ENCODE data around the gene PNPLA2. TPM values are rescaled to one million over a fixed set of nuclear protein-coding genes. Genes with fewer than 3 reads are reported as not detected.

PNPLA2 gene
- total RNA-seq, 1 experiment from 2014 or later, result 93.6 TPM

GRCh38 chr11:843086-843734 lies 24.5 kb downstream of the PNPLA2 start:
- intact Hi-C loops (cut with micrococcal nuclease; ENCODE audit: unreplicated experiment), result loop anchor here (1.0 kb wide), 1 partner anchor 10 kb away; no protein-coding TSS in a partner anchor
- Histone ChIP-seq H3K36me3 (ENCODE audit: control insufficient read depth, insufficient read depth, low read length) (peaks cover 3% of the 10 kb centered on the region), H3K4me1 (peaks cover 30% of the 10 kb centered on the region), H3K4me3 (ENCODE audit: low read depth, low read length) (peak overlapping the region; percentile 68), H3K27me3 (replicated peaks; ENCODE audit: control insufficient read depth, insufficient read depth, low read length) (no peaks in the 10 kb centered on the region), H3K9me3 (no peaks in the 10 kb centered on the region)
- Mint-ChIP-seq H3K36me3 (ENCODE audit: insufficient read depth, unreplicated experiment) (peaks cover 52% of the 10 kb centered on the region), H3K4me1 (ENCODE audit: low read depth, unreplicated experiment) (peaks cover 18% of the 10 kb centered on the region), H3K9me3 (ENCODE audit: unreplicated experiment) (no peaks in the 10 kb centered on the region), H3K4me3 (ENCODE audit: unreplicated experiment) (peak overlapping the region; percentile 90), H3K27ac (ENCODE audit: unreplicated experiment) (peak overlapping the region; percentile 88), H3K27me3 (ENCODE audit: insufficient read depth, unreplicated experiment) (no peaks in the 10 kb centered on the region)
- ChIA-PET POLR2A (interaction anchor here (0.6 to 1.2 kb wide), 4 partner anchors 9 to 1145 kb away, joined by 3 to 12 read pairs (median 4); partner anchors contain the start of gene RPLP2), CTCF (interaction anchor here (0.6 to 1.5 kb wide), 3 partner anchors 9 to 24 kb away, joined by 3 to 4 read pairs (median 3); no protein-coding TSS in a partner anchor)
- no peak for TF ChIP-seq CTCF (IDR thresholded peaks at IDR 0.05; ENCODE audit: insufficient read depth in 1 of 2, low read depth in 1 of 2, low read length in 1 of 2, severe bottlenecking in 1 of 2, unreplicated experiment in 1 of 2)
- no peak for DNase-seq
- no TSS peak for BruUV-seq (replicated peaks)

- ChIA-PET CTCF (interaction anchor here (0.5 to 1.3 kb wide), 5 partner anchors 10 to 846 kb away, joined by 3 to 5 read pairs (median 4); no protein-coding TSS in a partner anchor), POLR2A (interaction anchor here (0.6 to 1.2 kb wide), 2 partner anchors 10 to 35 kb away, joined by 4 read pairs; partner anchors contain the start of gene RPLP2)
- no TSS peak for BruUV-seq (replicated peaks)
Measured at GRCh38 chr11:843818-844692, 25.3 kb downstream of the PNPLA2 start.

More at GRCh38 chr11:843818-844692, 25.3 kb downstream of the PNPLA2 start:
- Histone ChIP-seq H3K4me3 (ENCODE audit: low read depth, low read length) (peak overlapping the region; percentile 68), H3K27me3 (replicated peaks; ENCODE audit: control insufficient read depth, insufficient read depth, low read length) (no peaks in the 10 kb centered on the region), H3K4me1 (peaks cover 34% of the 10 kb centered on the region), H3K36me3 (ENCODE audit: control insufficient read depth, insufficient read depth, low read length) (peaks cover 3% of the 10 kb centered on the region), H3K9me3 (no peaks in the 10 kb centered on the region)
- Mint-ChIP-seq H3K27me3 (ENCODE audit: insufficient read depth, unreplicated experiment) (no peaks in the 10 kb centered on the region), H3K9me3 (ENCODE audit: unreplicated experiment) (no peaks in the 10 kb centered on the region), H3K4me3 (ENCODE audit: unreplicated experiment) (peak overlapping the region; percentile 90), H3K36me3 (ENCODE audit: insufficient read depth, unreplicated experiment) (peaks cover 52% of the 10 kb centered on the region), H3K27ac (ENCODE audit: unreplicated experiment) (peak overlapping the region; percentile 88), H3K4me1 (ENCODE audit: low read depth, unreplicated experiment) (peaks cover 12% of the 10 kb centered on the region)
- peak in 1 of 2 experiments; percentile 5 for TF ChIP-seq CTCF (IDR thresholded peaks at IDR 0.05; ENCODE audit: insufficient read depth in 1 of 2, low read depth in 1 of 2, low read length in 1 of 2, severe bottlenecking in 1 of 2, unreplicated experiment in 1 of 2)
- DNase-seq, result peak; percentile 79 to 86
- intact Hi-C loops (cut with micrococcal nuclease; ENCODE audit: unreplicated experiment), result loop anchor here (1.0 kb wide), 1 partner anchor 11 kb away; no protein-coding TSS in a partner anchor
